ENCODE results near the gene NCF1.
"Not testable (repeated sequence)": the region's sequence is repeated elsewhere in the genome, so short reads cannot be mapped to it uniquely, and the experiment has no call there.

GRCh38 chr7:74829959-74830358 lies 56.1 kb downstream of the NCF1 start:
- not testable (repeated sequence) for TF ChIP-seq CTCF, POLR2A (IDR thresholded peaks at IDR 0.05)

All from thyroid gland (tissue), 4 donors.